GM23338 (cell line): ENCODE results near the gene CABCOCO1. TPM values are rescaled to one million over a fixed set of nuclear protein-coding genes. Genes with fewer than 3 reads are reported as not detected.

Source experiments
- ATAC-seq: fragments of 200-7000 bp; cut with Tn5 transposase; 3 replicates; pipeline ENCODE4 v1.9.1; 2020
- DNase-seq: peaks from one replicate; pipeline ENCODE4 v3.0.0-alpha.2; 2015; ENCODE audit warnings: low spot score
- H2AFZ ChIP-seq: fragments of 200-600 bp; sonication (generic); 2 replicates; pipeline ENCODE4 v1.8.0; 2016; ENCODE audit warnings: antibody characterized with exemption, mild to moderate bottlenecking, moderate library complexity
- H3F3A ChIP-seq: fragments of 200-600 bp; sonication (generic); replicated peaks from 2 replicates; pipeline ENCODE4 v1.8.0; 2017; ENCODE audit warnings: antibody characterized with exemption, mixed run types, low read depth
- H3K27ac ChIP-seq: fragments of 200-600 bp; sonication (generic); 2 replicates; pipeline ENCODE4 v1.6.1; 2016; ENCODE audit warnings: low read depth
- H3K27me3 ChIP-seq: fragments of 200-600 bp; sonication (generic); 2 replicates; pipeline ENCODE4 v1.8.0; 2016; ENCODE audit warnings: mild to moderate bottlenecking, mixed run types, moderate library complexity; ENCODE audit not compliant: insufficient read depth
- H3K36me3 ChIP-seq: fragments of 200-600 bp; sonication (generic); 2 replicates; pipeline ENCODE4 v1.8.0; 2016; ENCODE audit warnings: mild to moderate bottlenecking; ENCODE audit not compliant: insufficient read depth
- H3K4me1 ChIP-seq: fragments of 200-600 bp; sonication (generic); 2 replicates; pipeline ENCODE4 v1.8.0; 2016; ENCODE audit warnings: mild to moderate bottlenecking, moderate library complexity; ENCODE audit not compliant: insufficient read depth
- H3K4me2 ChIP-seq: fragments of 200-600 bp; sonication (generic); 2 replicates; pipeline ENCODE4 v1.7.1; 2017; ENCODE audit warnings: mixed run types
- H3K4me3 ChIP-seq: fragments of 200-600 bp; sonication (generic); 2 replicates; pipeline ENCODE4 v1.6.1; 2016; ENCODE audit warnings: mixed run types
- H3K79me2 ChIP-seq: fragments of 200-600 bp; sonication (generic); replicated peaks from 2 replicates; pipeline ENCODE4 v1.8.0; 2017; ENCODE audit warnings: mild to moderate bottlenecking; ENCODE audit not compliant: insufficient read depth
- H3K9me2 ChIP-seq: fragments of 200-600 bp; sonication (generic); 2 replicates; pipeline ENCODE4 v1.8.0; 2017; ENCODE audit not compliant: insufficient read depth
- H4K20me1 ChIP-seq: fragments of 200-600 bp; sonication (generic); replicated peaks from 2 replicates; pipeline ENCODE4 v1.8.0; 2017; ENCODE audit warnings: mild to moderate bottlenecking; ENCODE audit not compliant: insufficient read depth
- H3K27ac Mint-ChIP-seq: 2 replicates; pipeline ENCODE4 v1.8.0; 2020; ENCODE audit warnings: inconsistent platforms, mild to moderate bottlenecking, moderate library complexity, mixed read lengths
- H3K27me3 Mint-ChIP-seq: 3 replicates; pipeline ENCODE4 v1.8.0; 2022; ENCODE audit warnings: low read depth, mild to moderate bottlenecking, moderate library complexity, mixed read lengths, inconsistent platforms; ENCODE audit not compliant: insufficient read depth, poor library complexity
- H3K36me3 Mint-ChIP-seq: 3 replicates; pipeline ENCODE4 v1.8.0; 2021; ENCODE audit warnings: low read depth, mild to moderate bottlenecking, inconsistent platforms, moderate library complexity, mixed read lengths
- H3K4me1 Mint-ChIP-seq: 3 replicates; pipeline ENCODE4 v1.8.0; 2020; ENCODE audit warnings: mild to moderate bottlenecking, inconsistent platforms, mixed read lengths
- H3K4me3 Mint-ChIP-seq: 3 replicates; pipeline ENCODE4 v1.8.0; 2021; ENCODE audit warnings: moderate library complexity, mild to moderate bottlenecking, inconsistent platforms, mixed read lengths
- H3K9me3 Mint-ChIP-seq: 3 replicates; pipeline ENCODE4 v1.8.0; 2020; ENCODE audit warnings: moderate library complexity, mild to moderate bottlenecking, inconsistent platforms, mixed read lengths
- CTCF ChIP-seq, 2 experiments: fragments of 200-600 bp in 1 of 2; sonication (generic) in 1 of 2; conservative IDR thresholded peaks; 2 replicates each; pipeline versions ENCODE4 v1.5.1 to v1.6.1; 2016 to 2017; ENCODE audit warnings: antibody characterized with exemption in 2 of 2, low read depth in 2 of 2, mild to moderate bottlenecking in 2 of 2, moderate library complexity in 1 of 2
- ETS1 ChIP-seq: IDR thresholded peaks from 2 replicates; pipeline ENCODE4 v1.6.1; 2016; ENCODE audit warnings: antibody characterized with exemption
- EZH2 ChIP-seq: fragments of 200-600 bp; sonication (generic); IDR thresholded peaks from one replicate; pipeline ENCODE4 v1.8.0; 2017; ENCODE audit warnings: antibody characterized with exemption, mild to moderate bottlenecking, low read depth; ENCODE audit not compliant: unreplicated experiment
- EZH2phosphoT487 ChIP-seq: fragments of 200-600 bp; sonication (generic); IDR thresholded peaks from one replicate; pipeline ENCODE4 v1.8.1; 2018; ENCODE audit warnings: antibody characterized with exemption; ENCODE audit not compliant: unreplicated experiment
- JUNB ChIP-seq: IDR thresholded peaks from one replicate; pipeline ENCODE4 v1.6.1; 2016; ENCODE audit warnings: antibody characterized with exemption; ENCODE audit not compliant: unreplicated experiment
- POLR2AphosphoS5 ChIP-seq: IDR thresholded peaks from 2 replicates; pipeline ENCODE4 v1.6.1; 2016; ENCODE audit warnings: antibody characterized with exemption, low read depth
- REST ChIP-seq: IDR thresholded peaks from one replicate; pipeline ENCODE4 v1.6.1; 2018; ENCODE audit warnings: antibody characterized with exemption; ENCODE audit not compliant: unreplicated experiment
- STAT1 ChIP-seq: IDR thresholded peaks from one replicate; pipeline ENCODE4 v1.6.1; 2016; ENCODE audit warnings: antibody characterized with exemption; ENCODE audit not compliant: unreplicated experiment
- ZNF114 ChIP-seq: fragments of 250-450 bp; sonication (Bioruptor Pico); IDR thresholded peaks from 2 replicates; pipeline ENCODE4 v1.5.0; 2020; ENCODE audit warnings: mild to moderate bottlenecking, moderate library complexity
- ZNF331 ChIP-seq: fragments of 250-450 bp; sonication (Bioruptor Pico); IDR thresholded peaks from 2 replicates; pipeline ENCODE4 v1.5.0; 2020; ENCODE audit warnings: low read depth, mild to moderate bottlenecking, moderate library complexity
- ZNF462 ChIP-seq: fragments of 250-450 bp; sonication (Bioruptor Pico); IDR thresholded peaks from 2 replicates; pipeline ENCODE4 v1.5.0; 2020; ENCODE audit warnings: mild to moderate bottlenecking, moderate library complexity
- polyA plus RNA-seq: library from polyadenylated mRNA; unstranded; fragments of >200 nt; fragmentation: Nextera tagmentation; extraction: Ambion mirVana; gene quantifications from 2 replicates; pipeline ENCODE4 v1.2.1, GENCODE V29; 2016
- total RNA-seq: library from RNA; depleted of rRNA; stranded (reverse); fragments of >200 nt; shearing (Covaris generic); gene quantifications from 2 replicates; pipeline ENCODE4 v1.2.3, GENCODE V29; 2014

Gene CABCOCO1
- total and polyA plus RNA-seq, 2 experiments from 2014 or later = not detected

GRCh38 chr10:61730671-61731070 lies 67.9 kb downstream of the CABCOCO1 start:
- Histone ChIP-seq H3K27me3 (no peaks in the 10 kb centered on the region), H3K4me3 (no peak overlapping the region), H2AFZ (no peak overlapping the region), H3F3A (no peaks in the 10 kb centered on the region), H4K20me1 (no peaks in the 10 kb centered on the region), H3K4me2 (no peak overlapping the region), H3K36me3 (no peaks in the 10 kb centered on the region), H3K27ac (no peak overlapping the region), H3K4me1 (peaks cover 8% of the 10 kb centered on the region; the same call in 1 of the 2 replicates), H3K79me2 (no peaks in the 10 kb centered on the region), H3K9me2 (no peaks in the 10 kb centered on the region)
- ATAC-seq (no peak), DNase-seq (no peak)
- H3K36me3 Mint-ChIP-seq = no peaks in the 10 kb centered on the region
- peaks cover 16% of the 10 kb centered on the region for H3K4me1 Mint-ChIP-seq
- H3K27ac Mint-ChIP-seq = no peak overlapping the region
- no peak overlapping the region for H3K4me3 Mint-ChIP-seq
- H3K9me3 Mint-ChIP-seq = no peaks in the 10 kb centered on the region
- H3K27me3 Mint-ChIP-seq = no peaks in the 10 kb centered on the region
- TF ChIP-seq STAT1 = no peak
- no peak for TF ChIP-seq JUNB
- no peak for TF ChIP-seq CTCF (conservative IDR thresholded peaks at IDR 0.05; ENCODE audit: low read depth in 2 of 2)
- TF ChIP-seq REST = no peak
- TF ChIP-seq EZH2phosphoT487 = no peak
- no peak for TF ChIP-seq POLR2AphosphoS5
- no peak for TF ChIP-seq ETS1
- TF ChIP-seq EZH2 = no peak
- no peak for TF ChIP-seq ZNF331
- no peak for TF ChIP-seq ZNF114 (CRISPR knock-in tag)
- no peak for TF ChIP-seq ZNF462 (CRISPR knock-in tag)
